Measurements from ENCODE around the gene RABGAP1L. TPM values are rescaled to one million over a fixed set of nuclear protein-coding genes. Genes with fewer than 3 reads are reported as not detected.

RABGAP1L gene
- total and polyA plus RNA-seq, 2 of the 8 experiments (the other 6 are each of a cell fraction or from before 2014, with no cell fraction given): 33.3 to 156 TPM

- no peak overlapping the region for H3K18ac ChIP-seq (ENCODE audit: extremely low read depth, low read length)
- no peak overlapping the region for H2BK12ac ChIP-seq (ENCODE audit: low read depth, low read length)
- no peak overlapping the region for H2BK5ac ChIP-seq (ENCODE audit: low read depth, low read length)
- no peaks in the 10 kb centered on the region for H4K20me1 ChIP-seq (replicated peaks in 1 of 2; ENCODE audit: control insufficient read depth in 1 of 2, insufficient read depth in 2 of 2, low read length in 2 of 2)
- no peaks in the 10 kb centered on the region for H3K36me3 ChIP-seq (ENCODE audit: control insufficient read depth in 2 of 4, insufficient read depth in 4 of 4, low read length in 3 of 4)
- H3K4me1 ChIP-seq (replicated peaks in 1 of 4; ENCODE audit: control insufficient read depth in 3 of 4, insufficient read depth in 4 of 4, low read length in 3 of 4): 0 out of 7 replicates have a peak, but pooled peaks cover 0 to 2% (median 0%) of the 10 kb centered on the region in 4 experiments
- no peak overlapping the region for H3K4ac ChIP-seq (replicated peaks; ENCODE audit: insufficient read length, low read depth, low read length)
- H4K91ac ChIP-seq (replicated peaks; ENCODE audit: insufficient read length, low read length): no peak overlapping the region
- ChIA-PET CTCF (ENCODE audit: partially characterized antibody) (interaction anchor here (0.7 kb wide), 1 partner anchor 65 kb away, joined by 3 read pairs; no protein-coding TSS in a partner anchor), POLR2A (ENCODE audit: partially characterized antibody) (no interaction called here)
- no peak overlapping the region for H3K14ac ChIP-seq (ENCODE audit: insufficient read length)
- H2BK20ac ChIP-seq (ENCODE audit: low read length): no peak overlapping the region
- TF ChIP-seq ASH2L (IDR thresholded peaks at IDR 0.05; ENCODE audit: low read length): no peak
- TF ChIP-seq GABPA (IDR thresholded peaks at IDR 0.05; ENCODE audit: borderline replicate concordance, insufficient read depth, low read length): no peak
- TF ChIP-seq SIN3A (conservative IDR thresholded peaks at IDR 0.05 in 1 of 2, IDR thresholded peaks at IDR 0.05 in 1 of 2; ENCODE audit: low read depth in 1 of 2, low read length in 2 of 2): no peak
- no peak for TF ChIP-seq KDM4A (IDR thresholded peaks at IDR 0.05; ENCODE audit: low read depth, low read length, severe bottlenecking)
- no peak for TF ChIP-seq TBP (IDR thresholded peaks at IDR 0.05; ENCODE audit: low read depth, low read length)
- no peak for TF ChIP-seq CTBP2 (IDR thresholded peaks at IDR 0.05; ENCODE audit: borderline replicate concordance, insufficient read depth, insufficient read length, low read length)
- H4K8ac ChIP-seq (ENCODE audit: extremely low read depth, insufficient read depth, low read length): no peak overlapping the region
- no peak overlapping the region for H2BK120ac ChIP-seq (replicated peaks; ENCODE audit: low read depth, low read length)
- no peaks in the 10 kb centered on the region for H3K9me3 ChIP-seq (ENCODE audit: insufficient read depth in 2 of 2, low read depth in 1 of 2, low read length in 1 of 2)
- FAIRE-seq: no peak
- no peaks in the 10 kb centered on the region for H3K23me2 ChIP-seq (ENCODE audit: low read depth, low read length)
- H3K27me3 ChIP-seq (replicated peaks in 1 of 4; ENCODE audit: control insufficient read depth in 3 of 4, extremely low read depth in 1 of 4, insufficient read depth in 3 of 4, low read length in 3 of 4): no peaks in the 10 kb centered on the region
- H2AFZ ChIP-seq (ENCODE audit: low read length): no peak overlapping the region
- H3K4me3 ChIP-seq (ENCODE audit: extremely low read depth in 1 of 4, insufficient read depth in 2 of 4, low read depth in 3 of 4, low read length in 4 of 4): no peak overlapping the region
- no peak for DNase-seq (ENCODE audit: low read depth in 1 of 2, low spot score in 2 of 2)
- no peak overlapping the region for H3K4me2 ChIP-seq (ENCODE audit: insufficient read depth in 1 of 2, low read depth in 2 of 2, low read length in 2 of 2)
- H3K56ac ChIP-seq (replicated peaks; ENCODE audit: insufficient read length, low read depth, low read length): no peak overlapping the region
- no peak overlapping the region for H3K27ac ChIP-seq (ENCODE audit: low read depth, low read length)
- no peak overlapping the region for H2BK15ac ChIP-seq (ENCODE audit: low read length)
- no peak overlapping the region for H4K5ac ChIP-seq (ENCODE audit: insufficient read length, low read depth, low read length)
- H3K79me1 ChIP-seq (ENCODE audit: low read depth, low read length): no peaks in the 10 kb centered on the region
- no peak overlapping the region for H3K9ac ChIP-seq (replicated peaks in 1 of 4; ENCODE audit: extremely low read depth in 1 of 4, low read depth in 3 of 4, low read length in 3 of 4)
- 94% methylated on average over 3 of the region's 3 CpGs; no CpG with 5 or more reads in 1 of the 2 experiments for WGBS, 2 experiments (ENCODE audit: extremely low coverage in 1 of 2, insufficient coverage in 1 of 2, insufficient read length in 1 of 2, insufficient replicate concordance in 2 of 2, low coverage in 1 of 2, low lambda C conversion rate in 2 of 2, missing lambda C conversion rate in 1 of 2)
- H3K23ac ChIP-seq (ENCODE audit: insufficient read length): no peak overlapping the region
- no peaks in the 10 kb centered on the region for H3K79me2 ChIP-seq (ENCODE audit: control insufficient read depth in 1 of 2, insufficient read depth in 2 of 2, low read length in 2 of 2)
- H2AK5ac ChIP-seq (ENCODE audit: low read depth, low read length): no peak overlapping the region
These were observed 207.6 kb downstream of the RABGAP1L start for GRCh38 chr1:174366946-174367345.

Measured in H1 (cell line).